Heart left ventricle (tissue), 13 donors: ENCODE results near the gene VIL1.

Experiments used
- POLR2A ChIP-seq, 2 donors: fragments of 450-650 bp; IDR thresholded peaks; one replicate each; pipeline ENCODE4 v1.6.1; 2017; ENCODE audit warnings: antibody characterized with exemption in 2 of 2, mild to moderate bottlenecking in 2 of 2, moderate library complexity in 2 of 2
- TF ChIP-seq, protein P1 (sequence below), 12 donors: fragments of 200-600 bp; sonication (generic) in 4 of 12; IDR thresholded peaks; one replicate each; pipeline versions ENCODE4 v1.5.0 to v1.8.0; 2018 to 2022; ENCODE audit warnings: antibody characterized with exemption in 12 of 12, mild to moderate bottlenecking in 5 of 12
- donor health status: ischemic (EF 13 %, LVEDD 7.1; RV severe dilation, severe dysfunction).
- donor health status: DM: no; HTN: yes; CAD: no.
- donor health status: DM: no; HTN: no; CAD: no.
- donor health status: ischemic (EF 25% LVEDD 6.9; RV normal size, moderate dysfunction).
- donor health status: ischemic (EF 25% LVEDD 5.7; RV mildly dilated, moderate dysfunction).
- donor health status: ischemic (EF 35%, LVEDD 5.7; RV mildly dilated, moderate dysfunction).
- donor health status: nonischemic (EF 11% LVEDD 7.7; RV severe dilation, severe dysfunction).
- donor health status: DM: yes; HTN: yes; CAD: no.
- donor health status: PGD.
- donor health status: ischemic (EF 29% LVEDD 5.4; RV normal size, mild dysfunction).
- donor health status: nonischemic (EF 23%, LVEDD 6.1; RV moderate dilation, normal function).

DNA sequence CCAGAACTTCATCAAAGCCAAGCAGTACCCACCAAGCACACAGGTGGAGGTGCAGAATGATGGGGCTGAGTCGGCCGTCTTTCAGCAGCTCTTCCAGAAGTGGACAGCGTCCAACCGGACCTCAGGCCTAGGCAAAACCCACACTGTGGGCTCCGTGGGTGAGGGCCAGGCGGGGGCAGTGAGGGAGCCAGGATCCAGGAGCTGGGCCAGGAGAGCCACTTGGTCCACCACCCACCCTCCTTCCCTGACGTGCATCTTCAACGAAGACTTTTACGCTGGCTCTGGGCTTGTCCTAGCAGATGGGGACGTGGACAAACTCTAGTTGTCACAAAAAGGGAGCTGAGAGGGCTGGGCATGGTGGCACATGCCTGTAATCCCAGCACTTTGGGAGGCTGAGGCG is 11.8 kb downstream of the VIL1 start:
- TF ChIP-seq, protein P1, sequence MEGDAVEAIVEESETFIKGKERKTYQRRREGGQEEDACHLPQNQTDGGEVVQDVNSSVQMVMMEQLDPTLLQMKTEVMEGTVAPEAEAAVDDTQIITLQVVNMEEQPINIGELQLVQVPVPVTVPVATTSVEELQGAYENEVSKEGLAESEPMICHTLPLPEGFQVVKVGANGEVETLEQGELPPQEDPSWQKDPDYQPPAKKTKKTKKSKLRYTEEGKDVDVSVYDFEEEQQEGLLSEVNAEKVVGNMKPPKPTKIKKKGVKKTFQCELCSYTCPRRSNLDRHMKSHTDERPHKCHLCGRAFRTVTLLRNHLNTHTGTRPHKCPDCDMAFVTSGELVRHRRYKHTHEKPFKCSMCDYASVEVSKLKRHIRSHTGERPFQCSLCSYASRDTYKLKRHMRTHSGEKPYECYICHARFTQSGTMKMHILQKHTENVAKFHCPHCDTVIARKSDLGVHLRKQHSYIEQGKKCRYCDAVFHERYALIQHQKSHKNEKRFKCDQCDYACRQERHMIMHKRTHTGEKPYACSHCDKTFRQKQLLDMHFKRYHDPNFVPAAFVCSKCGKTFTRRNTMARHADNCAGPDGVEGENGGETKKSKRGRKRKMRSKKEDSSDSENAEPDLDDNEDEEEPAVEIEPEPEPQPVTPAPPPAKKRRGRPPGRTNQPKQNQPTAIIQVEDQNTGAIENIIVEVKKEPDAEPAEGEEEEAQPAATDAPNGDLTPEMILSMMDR (IDR thresholded peaks at IDR 0.05), result no peak
- TF ChIP-seq POLR2A (IDR thresholded peaks at IDR 0.05), result no peak
